ENCODE measurements around the gene ARID3B.
"Not testable (repeated sequence)": the region's sequence is repeated elsewhere in the genome, so short reads cannot be mapped to it uniquely, and the experiment has no call there.

Gene ARID3B, protein sequence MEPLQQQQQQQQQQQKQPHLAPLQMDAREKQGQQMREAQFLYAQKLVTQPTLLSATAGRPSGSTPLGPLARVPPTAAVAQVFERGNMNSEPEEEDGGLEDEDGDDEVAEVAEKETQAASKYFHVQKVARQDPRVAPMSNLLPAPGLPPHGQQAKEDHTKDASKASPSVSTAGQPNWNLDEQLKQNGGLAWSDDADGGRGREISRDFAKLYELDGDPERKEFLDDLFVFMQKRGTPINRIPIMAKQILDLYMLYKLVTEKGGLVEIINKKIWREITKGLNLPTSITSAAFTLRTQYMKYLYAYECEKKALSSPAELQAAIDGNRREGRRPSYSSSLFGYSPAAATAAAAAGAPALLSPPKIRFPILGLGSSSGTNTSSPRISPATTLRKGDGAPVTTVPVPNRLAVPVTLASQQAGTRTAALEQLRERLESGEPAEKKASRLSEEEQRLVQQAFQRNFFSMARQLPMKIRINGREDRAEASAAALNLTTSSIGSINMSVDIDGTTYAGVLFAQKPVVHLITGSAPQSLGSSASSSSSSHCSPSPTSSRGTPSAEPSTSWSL

DNA sequence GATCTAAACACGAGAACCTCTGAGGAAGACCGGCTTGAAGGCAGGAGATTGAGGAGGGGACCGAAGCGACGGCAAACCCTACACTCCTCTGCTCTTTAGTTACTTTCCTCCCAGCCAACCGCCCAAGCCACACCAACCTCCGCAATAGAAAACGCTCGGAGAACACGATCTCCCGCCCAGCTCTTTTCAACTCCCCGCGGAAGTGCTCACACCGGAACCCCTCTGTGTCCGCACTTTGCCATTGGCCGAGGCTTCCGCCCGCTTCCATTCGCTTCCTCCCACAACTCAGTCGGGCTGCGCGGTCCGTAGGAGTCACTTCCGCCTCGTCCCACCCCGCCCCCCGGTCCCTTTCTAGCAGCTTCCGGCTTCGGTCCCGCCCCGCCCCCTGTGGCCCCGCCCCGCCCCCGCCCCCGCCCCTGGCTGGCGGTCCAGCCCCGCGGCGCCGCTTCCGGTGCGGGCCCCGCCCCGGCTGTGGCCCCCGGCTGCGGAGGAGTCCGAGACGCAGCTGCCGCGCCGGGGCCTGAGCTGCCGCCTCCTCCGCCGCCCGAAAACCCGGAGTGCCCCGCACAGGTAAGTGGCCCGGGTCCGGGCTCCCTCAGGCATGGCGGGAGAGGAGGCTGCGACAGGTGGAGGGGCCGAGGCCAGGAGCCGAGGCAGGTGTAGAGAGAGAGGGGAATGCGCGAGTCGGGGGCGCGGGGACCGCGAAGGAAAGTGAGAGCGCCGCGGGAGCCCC is at the start of gene ARID3B:
TSS of gene ARID3B (plus strand) at position 460 of the 733 bp plus-strand sequence. CDS start 2,717 bp downstream, outside the sequence.
- DNase-seq: peak; percentile 94

DNA sequence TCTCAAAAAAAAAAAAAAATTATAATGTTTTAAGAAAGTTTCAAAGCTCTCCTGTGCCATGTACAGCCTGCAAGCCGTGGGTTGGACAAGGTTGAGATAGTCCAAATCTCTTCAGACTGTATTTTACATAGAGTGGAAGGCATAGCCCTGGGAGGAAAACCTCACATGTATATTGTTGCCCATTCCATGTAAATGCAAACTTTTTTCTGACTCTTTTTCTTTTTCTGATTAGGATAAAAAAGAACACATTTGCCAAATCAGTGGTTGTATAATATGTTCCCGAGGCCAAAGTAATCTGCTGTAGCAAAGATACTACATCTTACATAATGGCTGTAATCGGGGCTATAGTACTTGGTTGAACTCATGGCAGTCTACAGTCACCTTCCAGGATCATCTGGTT is 44.4 kb upstream of the ARID3B start:
- no peak for DNase-seq

DNA sequence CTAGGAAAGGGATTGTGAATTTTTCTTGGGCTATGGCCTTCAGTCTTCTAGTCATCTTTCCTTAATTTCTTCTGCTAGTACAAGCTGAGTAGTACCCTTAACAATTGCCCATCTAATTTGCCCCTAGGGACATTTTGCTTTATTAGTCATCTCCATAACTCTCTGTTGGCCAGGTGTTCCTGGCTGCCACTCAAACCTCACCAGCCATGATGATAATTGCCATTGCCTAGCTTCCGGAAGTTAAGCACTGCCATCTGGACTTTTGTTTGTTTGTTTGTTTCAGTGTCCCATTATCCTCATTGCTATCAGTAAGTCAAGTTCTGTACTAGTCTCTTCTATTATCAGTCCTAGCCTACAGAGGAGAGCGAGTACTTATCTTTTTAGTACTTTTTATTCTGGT is 43.4 kb upstream of the ARID3B start:
- peak; percentile 13 for DNase-seq

DNA sequence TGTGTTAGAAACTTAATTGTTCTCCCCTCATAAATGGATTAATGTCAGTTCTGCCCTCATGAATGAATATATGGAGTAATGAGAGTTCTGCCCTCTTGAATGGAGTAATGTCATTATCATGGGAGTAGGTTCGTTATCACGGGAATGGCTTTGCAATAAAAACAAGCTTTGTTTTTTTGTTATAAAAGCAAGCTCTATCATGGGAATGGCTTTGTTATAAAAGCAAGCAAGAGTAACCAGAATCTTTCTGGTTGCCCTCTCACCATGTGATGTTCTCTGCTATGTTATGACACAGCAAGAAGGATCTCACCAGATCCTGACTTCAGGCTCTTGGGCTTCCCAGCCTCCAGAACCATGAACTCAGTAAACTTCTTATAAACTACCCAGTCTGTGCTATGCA is 41.7 kb upstream of the ARID3B start:
- DNase-seq: no peak

DNA sequence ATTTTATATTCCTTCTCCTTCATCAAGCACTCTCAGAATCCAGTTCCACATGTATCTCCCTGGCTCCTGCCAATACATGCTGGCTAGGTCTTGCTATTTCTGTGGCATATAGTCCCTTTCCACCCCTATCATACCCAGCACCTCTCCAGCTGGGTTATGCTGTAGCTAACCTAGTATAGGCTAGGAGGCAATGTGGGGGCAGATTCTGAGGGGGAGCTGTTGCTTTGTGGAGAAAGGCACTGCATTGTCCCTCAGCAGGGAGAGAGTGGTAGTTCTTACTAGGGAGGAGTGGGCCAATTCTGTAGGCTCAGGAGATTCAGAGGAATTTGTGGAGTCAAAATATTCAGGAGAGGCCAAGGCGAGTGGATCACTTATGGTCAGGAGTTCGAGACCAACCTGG is 40.6 kb upstream of the ARID3B start:
- DNase-seq: no peak

DNA sequence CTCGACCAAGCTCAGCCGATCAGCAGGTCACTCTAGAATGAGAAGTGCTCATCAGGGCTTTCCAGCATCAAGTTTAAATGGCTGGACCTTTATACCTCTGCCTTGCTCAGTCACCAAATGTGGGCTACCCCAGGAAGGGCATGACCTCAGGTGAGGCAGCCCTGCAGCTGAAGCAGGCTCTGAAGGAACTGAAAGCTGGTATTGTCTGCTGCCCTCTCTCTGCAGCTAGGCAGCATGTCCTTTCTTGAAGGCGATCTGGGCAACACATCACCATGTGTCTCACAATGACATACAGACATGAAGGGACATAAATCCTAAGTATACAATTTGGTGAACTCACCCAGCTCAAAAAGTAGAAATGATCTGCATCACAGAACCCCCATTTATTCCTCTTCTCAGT is 38.7 kb upstream of the ARID3B start:
- DNase-seq: no peak

DNA sequence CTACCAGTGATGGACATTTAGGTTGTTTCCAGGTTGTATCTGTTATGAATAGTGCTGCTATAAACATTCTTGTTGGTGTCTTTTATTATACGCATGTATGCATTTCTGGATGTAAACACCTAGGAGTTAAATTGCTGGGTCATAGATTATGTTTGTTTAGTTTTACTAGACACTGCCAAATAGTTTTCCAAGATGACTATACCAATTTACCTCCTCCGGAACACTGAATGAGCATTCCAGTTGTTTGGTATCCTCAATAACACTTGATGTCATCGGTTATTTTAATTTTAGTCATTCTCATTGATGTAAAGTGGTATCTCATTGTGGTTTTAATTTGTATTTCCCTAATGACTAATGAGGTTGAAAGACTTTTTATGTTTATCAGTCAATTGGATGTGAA is 36.6 kb upstream of the ARID3B start:
- no peak for DNase-seq

DNA sequence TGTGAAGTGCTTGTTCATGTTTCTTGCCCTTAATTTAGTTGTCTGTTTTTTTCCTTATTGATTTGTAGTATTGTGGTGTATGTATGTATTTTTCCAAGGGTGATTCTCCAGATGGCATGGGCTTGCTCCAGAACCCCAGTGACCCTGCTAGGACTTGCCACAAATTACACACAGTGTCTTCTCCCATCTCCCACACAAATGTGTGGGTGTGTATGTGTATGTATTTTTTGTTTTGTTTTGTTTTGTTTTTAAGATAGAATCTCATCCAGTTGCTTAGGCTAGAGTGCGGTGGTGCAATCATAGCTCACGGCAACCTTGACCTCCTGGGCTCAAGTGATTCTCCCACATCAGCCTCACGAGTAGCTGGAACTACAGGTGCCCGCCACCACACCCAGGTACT is 36.2 kb upstream of the ARID3B start:
- DNase-seq: no peak

DNA sequence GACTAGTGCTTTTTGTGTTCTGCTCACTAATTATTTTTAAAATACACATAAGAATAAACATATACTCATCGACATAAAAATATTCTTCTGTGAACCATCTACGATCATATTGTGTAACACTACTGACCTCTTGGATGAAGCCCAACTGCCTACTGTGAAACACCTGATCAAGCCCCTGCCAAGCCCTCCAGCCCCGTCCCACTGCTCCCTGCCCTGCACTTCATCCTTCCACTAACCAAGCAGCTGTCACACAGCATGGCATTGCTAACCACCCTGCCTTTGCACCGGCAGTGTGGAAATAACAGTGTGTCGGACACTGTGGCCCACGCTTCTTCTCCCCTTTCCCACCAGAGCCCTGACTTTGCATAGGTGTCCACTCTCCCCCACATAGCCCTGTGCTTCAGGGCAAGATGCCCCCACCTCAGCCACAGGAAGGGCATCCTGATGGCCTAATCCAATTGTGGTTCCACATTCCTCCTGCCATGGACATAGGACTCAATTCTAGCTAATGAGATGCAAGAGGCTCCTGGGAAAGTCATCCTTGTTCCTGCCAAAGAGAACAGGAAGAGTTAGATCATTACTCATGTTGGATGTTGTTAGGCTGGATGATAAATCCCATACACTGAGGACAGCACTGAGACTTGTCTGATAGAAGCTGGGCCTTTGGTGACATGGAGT is 35.0 kb upstream of the ARID3B start:
- no peak for DNase-seq

DNA sequence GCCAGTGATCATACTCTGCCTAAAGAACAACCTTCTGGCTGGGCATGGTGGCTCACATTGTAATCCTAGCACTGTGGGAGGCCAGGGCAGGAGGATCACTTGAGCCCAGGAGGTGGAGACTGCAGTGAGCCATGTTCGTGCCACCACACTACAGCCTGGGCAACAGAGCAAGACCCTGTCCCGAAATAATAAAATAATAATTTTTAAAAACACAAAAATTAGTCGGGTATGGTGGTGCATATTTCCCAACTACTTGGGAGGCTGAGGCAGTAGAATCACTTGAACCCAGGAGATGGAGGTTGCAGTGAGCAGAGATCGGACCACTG is 34.5 kb upstream of the ARID3B start:
- no peak for DNase-seq

DNA sequence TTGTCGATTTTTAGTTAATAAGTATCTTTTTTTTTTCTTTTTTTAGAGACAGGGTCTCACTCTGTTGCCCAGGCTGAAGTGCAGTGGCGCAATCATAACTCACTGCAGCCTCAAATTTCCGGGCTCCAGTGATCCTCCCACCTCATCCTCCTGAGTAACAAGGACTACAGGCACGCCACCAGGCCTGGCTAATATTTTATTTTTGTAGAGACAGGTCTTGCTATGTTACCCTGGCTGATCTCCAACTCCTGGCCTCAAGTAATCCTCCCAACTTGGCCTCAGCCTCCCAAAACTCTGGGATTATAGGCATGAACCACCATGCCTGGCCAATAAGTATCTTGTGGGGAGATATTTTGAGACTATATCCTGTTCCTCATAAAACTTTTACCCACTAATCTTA is 29.4 kb upstream of the ARID3B start:
- no peak for DNase-seq

DNA sequence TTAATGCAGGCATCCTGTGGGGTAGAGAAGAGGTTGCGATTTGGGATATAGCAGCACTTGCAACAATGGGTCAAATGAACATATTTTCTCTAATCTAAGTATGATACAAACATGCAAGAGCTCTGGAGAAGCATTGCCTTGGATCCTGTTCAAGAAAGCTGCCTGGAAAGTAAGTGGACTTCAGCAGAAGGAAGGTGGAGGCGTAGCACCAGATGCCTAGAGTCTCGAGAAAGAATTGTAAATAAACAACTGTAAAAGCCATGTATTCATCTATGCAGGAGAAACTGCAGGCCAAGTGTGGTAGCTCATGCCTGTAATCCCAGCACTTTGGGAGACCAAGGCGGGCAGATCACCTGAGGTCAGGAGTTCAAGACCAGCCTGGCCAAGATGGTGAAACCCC is 27.0 kb upstream of the ARID3B start:
- not testable (repeated sequence) for DNase-seq

DNA sequence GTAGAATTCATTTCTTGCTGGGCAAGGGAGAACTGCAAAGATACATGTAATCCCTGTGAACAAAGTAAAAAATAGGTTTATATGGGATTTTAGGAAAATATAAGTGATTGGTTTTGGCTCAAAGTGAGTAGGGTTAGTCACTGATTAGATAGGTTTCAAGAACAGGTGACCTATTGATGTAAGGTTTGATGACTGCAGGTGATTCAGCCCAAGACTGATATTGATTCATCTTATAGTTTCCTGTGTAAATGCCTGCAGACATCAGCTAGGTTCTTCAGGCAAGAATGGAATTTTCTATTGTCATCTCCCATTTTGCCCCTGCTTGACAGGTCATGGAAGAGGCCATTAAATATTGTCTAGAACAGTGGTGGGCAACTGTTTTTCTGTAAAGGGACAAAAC is 23.9 kb upstream of the ARID3B start:
- no peak for DNase-seq

DNA sequence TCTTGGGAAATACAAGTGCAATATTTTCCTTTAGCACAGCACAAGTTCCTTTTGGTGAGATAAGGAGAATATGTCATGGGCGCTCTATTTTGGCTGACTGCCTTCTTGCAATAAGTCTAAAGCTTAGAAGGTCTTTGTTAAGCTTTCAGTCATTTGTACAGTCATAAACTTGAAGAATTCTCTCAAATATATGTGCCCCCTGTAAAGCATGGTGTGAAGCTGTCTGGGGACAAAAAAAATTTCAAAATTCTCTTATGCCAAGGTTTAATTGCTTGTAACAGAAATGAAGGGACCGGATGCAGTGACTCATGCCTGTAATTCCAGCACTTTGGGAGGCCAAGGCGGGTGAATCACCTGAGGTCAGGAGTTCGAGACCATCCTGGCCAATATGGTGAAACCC is 21.7 kb upstream of the ARID3B start:
- no peak for DNase-seq

DNA sequence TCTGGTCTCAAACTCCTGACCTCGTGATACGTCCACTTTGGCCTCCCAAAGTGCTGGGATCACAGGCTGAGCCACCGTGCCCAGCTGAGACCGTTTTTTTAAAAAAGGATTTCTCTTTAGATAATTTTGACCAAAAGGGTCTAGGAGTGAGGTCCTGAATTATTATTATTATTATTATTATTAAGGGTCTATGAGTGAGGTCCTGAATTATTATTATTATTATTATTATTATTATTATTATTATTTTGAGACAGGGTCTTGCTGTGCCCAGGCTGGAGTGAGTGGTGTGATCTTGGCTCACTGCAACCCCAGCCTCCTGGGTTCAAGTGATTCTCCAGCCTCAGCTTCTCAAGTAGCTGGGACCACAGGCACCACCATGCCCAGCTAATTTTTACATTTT is 20.6 kb upstream of the ARID3B start:
- DNase-seq: no peak

DNA sequence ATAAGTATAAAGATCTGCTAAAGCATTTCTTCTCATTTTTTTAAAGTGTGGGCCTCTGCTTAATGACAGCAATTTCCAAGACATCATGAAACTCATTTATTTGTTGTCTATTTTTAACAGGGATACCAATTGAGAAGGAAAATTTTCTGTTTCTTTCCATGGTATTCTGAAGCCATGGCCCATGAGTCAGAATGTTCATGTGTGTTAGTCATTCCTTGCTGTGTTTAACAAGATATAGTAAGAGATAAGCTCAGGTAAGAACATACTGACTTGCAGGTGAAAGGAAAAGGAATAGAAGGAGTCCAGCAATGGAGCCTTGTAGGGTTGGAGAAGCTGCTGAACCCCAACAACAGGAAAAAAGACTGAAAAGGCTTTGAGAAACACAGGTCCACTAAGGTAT is 17.0 kb upstream of the ARID3B start:
- no peak for DNase-seq

DNA sequence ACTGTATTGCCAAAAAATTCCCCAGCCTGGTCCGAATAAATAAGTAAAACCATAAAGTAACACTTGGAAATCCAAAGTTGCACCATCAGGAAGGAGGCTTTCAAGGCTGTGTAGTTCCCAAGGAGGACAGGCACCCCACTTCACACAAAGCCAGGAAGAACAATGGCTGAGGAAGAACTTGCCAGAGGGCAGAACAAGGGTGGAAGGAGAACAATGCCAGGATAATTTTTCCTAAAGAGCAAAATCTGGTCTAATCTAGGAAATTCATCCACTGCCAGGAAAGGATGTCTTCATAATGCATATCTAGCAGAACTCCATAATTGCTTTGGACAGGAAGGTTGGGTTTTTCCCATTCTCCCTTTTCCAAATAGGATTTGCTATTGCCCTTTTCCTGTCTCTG is 15.7 kb upstream of the ARID3B start:
- no peak for DNase-seq

DNA sequence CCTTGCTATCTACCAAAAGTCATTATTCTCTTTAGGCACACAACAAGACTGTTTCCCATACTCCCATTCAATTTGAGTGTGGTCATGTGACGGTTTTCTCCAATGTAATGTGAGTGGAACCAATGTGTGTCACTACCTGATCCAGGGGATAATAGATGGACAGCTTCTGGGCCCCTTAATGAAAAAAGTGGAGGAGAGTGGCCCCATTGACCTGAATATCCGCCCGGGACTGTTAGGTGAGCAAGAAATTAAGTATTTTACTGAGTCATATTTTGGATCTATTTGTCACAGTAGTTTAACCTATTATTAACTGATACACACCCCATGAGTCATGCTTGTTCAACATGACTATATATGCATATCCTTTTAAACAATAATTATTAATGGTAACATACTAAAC is 15.1 kb upstream of the ARID3B start:
- no peak for DNase-seq

DNA sequence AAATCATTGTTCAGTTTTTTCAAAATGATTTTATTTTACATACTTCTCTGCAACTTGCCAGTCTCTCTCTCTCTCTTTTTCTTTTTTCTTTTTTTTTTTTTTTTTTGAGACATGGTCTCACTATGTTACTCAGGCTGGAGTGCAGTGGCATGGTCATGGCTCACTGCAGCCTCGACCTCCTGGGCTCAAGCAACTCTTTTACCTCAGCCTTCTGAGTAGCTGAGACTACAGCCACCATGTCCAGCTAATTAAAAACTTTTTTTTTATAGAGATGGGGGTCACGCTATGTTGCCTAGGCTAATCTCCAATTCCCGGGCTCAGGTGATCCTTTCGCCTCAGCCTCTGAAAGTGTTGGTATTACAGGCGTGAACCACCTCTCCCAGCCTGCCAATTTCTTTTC is 12.1 kb upstream of the ARID3B start:
- DNase-seq: no peak

DNA sequence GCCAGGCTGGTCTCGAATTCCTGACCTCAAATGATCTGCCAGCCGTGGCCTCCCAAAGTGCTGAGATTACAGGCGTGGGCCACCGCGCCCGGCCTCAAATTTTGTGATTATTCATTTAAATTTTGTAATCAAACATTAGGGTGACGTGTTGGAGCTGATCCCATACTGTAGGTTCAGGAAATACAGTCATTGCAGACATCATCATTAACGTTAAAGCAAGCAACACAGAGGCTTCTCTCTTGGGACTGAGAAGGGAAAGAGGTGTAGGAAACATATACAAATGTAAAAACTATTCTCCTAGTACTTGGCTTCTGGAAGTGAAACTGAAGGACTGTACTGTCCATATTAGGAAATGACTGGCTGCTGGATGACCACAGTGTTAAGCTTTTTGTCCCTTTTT is 11.1 kb upstream of the ARID3B start:
- no peak for DNase-seq

DNA sequence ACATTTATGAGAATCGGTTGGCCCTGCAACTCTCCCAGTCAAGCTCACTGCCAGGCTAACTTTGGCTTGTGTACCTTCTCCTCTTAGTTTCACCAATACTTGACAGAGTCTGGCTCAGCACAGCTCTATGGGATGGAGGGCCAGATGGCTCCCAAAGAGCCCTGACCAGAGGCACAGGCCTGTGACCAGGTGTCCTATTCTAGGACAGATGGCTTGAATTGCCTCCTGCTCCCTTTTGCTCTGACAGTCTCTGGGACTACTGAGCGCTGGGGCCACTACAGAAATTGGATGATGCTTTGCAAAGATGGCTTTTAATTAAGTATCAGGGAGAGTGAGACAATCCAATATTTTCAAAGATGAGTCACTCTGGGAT is 10.3 kb upstream of the ARID3B start:
- DNase-seq: no peak

DNA sequence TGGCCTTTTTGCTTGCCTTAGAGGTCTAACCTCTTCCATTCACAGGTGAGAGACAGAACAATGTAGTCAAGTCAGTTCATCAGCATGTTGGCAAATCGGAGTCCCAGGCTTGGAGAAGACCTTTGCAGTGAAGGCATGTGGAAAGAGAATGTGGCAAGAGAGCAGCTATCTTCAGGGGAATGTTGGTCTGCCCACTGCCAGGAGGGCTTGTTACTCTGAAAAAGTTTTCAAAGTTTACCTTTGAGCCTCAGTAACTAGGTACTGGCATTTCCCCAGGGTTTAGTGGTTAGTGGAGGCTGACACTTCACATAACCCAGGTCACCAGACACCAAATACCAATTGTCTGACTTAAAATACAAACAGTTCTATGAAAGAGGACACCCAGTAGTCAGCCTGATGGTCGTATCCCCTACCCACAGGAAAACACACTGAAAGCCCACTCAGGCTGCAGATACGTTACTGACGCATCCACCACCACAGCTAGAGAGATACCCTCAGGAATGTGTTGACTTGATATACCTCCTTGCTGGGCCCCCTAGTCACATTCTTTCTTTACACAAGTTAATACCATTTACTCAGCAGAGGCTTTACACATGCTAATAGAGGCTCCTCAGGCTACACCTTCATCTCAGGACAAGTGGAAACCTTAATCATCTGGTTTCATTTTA is 9.7 kb upstream of the ARID3B start:
- DNase-seq: no peak

DNA sequence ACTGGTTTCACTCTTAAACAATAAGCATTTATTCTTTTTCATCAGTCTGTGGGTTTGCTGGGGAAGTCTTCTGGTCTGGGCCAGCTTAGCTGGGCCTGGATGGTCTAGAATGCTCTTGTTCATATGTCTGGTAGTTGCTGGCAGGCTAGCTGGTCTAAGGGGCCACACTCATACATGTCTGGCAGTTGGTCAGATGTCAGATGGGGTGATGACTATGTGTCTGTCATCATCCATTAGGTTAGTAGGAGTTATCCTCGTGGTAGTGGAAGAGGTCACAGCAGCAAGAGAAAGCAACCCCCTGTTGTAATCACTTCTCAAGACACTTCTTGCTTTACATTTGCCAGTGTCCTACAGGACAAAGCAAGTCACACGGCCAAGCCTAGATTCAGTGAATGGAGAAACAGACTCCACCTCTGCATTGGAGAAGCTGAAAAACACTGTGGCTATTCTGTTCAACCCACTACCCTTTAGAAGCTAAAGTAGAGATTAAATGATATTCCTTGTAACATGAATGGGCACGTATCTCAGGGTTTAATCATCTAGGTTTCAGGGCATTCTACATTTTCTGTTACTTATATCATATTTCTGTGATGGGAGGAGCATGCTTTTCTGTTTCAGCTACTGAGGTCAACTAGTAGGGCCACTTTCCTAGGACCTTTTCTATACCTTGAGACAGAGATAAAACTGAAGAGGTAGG is 5.5 kb upstream of the ARID3B start:
- no peak for DNase-seq
